Type B pancreatic cell (in vitro differentiated cells): ENCODE data around the gene WWC1. TPM values are rescaled to one million over a fixed set of nuclear protein-coding genes. Genes with fewer than 3 reads are reported as not detected.

Experiments used
- DNase-seq: peaks from one replicate; pipeline ENCODE4 v3.0.0; 2021; ENCODE audit warnings: mixed read lengths; ENCODE audit not compliant: unreplicated experiment; ENCODE audit errors: extremely low spot score
- H3K27ac Mint-ChIP-seq: 2 replicates; pipeline ENCODE4 v1.8.0; 2021; ENCODE audit warnings: mild to moderate bottlenecking, mixed read lengths
- H3K27me3 Mint-ChIP-seq: 2 replicates; pipeline ENCODE4 v1.8.0; 2021; ENCODE audit warnings: mixed read lengths
- H3K36me3 Mint-ChIP-seq: 2 replicates; pipeline ENCODE4 v1.8.0; 2021; ENCODE audit warnings: mixed read lengths
- H3K4me1 Mint-ChIP-seq: one replicate; pipeline ENCODE4 v1.8.0; 2021; ENCODE audit warnings: mixed read lengths; ENCODE audit not compliant: unreplicated experiment
- H3K4me3 Mint-ChIP-seq: 2 replicates; pipeline ENCODE4 v1.8.0; 2021; ENCODE audit warnings: mild to moderate bottlenecking, mixed read lengths
- H3K9me3 Mint-ChIP-seq: 2 replicates; pipeline ENCODE4 v1.8.0; 2021; ENCODE audit warnings: mixed read lengths
- CTCF ChIP-seq: fragments of 200-600 bp; sonication (generic); conservative IDR thresholded peaks from 2 replicates; pipeline ENCODE4 v1.5.0; 2021; ENCODE audit warnings: antibody characterized with exemption, mild to moderate bottlenecking
- total RNA-seq: library from RNA; stranded (reverse); gene quantifications from 2 replicates; pipeline ENCODE4 v1.2.1, GENCODE V29; 2021; ENCODE audit warnings: low replicate concordance

Gene WWC1
- total RNA-seq, 1 donor from 2014 or later = 80.1 TPM

GRCh38 chr5:168260353-168261226 is 30.9 kb upstream of the WWC1 start:
- no peaks in the 10 kb centered on the region for H3K4me1 Mint-ChIP-seq
- H3K27ac Mint-ChIP-seq = no peak overlapping the region
- peaks cover 6% of the 10 kb centered on the region for H3K36me3 Mint-ChIP-seq
- no peaks in the 10 kb centered on the region for H3K9me3 Mint-ChIP-seq
- no peak for DNase-seq
- no peaks in the 10 kb centered on the region for H3K27me3 Mint-ChIP-seq
- TF ChIP-seq CTCF = no peak
- H3K4me3 Mint-ChIP-seq = no peak overlapping the region

GRCh38 chr5:168261227-168261571 is 30.2 kb upstream of the WWC1 start:
- no peaks in the 10 kb centered on the region for H3K4me1 Mint-ChIP-seq
- no peak for TF ChIP-seq CTCF
- no peak overlapping the region for H3K4me3 Mint-ChIP-seq
- H3K36me3 Mint-ChIP-seq = peaks cover 6% of the 10 kb centered on the region
- H3K27ac Mint-ChIP-seq = no peak overlapping the region
- no peak for DNase-seq
- H3K9me3 Mint-ChIP-seq = no peaks in the 10 kb centered on the region
- no peaks in the 10 kb centered on the region for H3K27me3 Mint-ChIP-seq

- no peak overlapping the region for H3K4me3 Mint-ChIP-seq
Observed at GRCh38 chr5:168262042-168262743, 29.3 kb upstream of the WWC1 start.

GRCh38 chr5:168263121-168263520 is 28.3 kb upstream of the WWC1 start:
- no peak overlapping the region for H3K27ac Mint-ChIP-seq
- H3K4me3 Mint-ChIP-seq = no peak overlapping the region
- H3K27me3 Mint-ChIP-seq = no peaks in the 10 kb centered on the region
- no peak for DNase-seq
- H3K36me3 Mint-ChIP-seq = peaks cover 6% of the 10 kb centered on the region
- TF ChIP-seq CTCF = no peak
- H3K9me3 Mint-ChIP-seq = no peaks in the 10 kb centered on the region
- H3K4me1 Mint-ChIP-seq = no peaks in the 10 kb centered on the region

More at GRCh38 chr5:168262042-168262743, 29.3 kb upstream of the WWC1 start:
- Mint-ChIP-seq H3K9me3 (no peaks in the 10 kb centered on the region), H3K36me3 (peaks cover 6% of the 10 kb centered on the region), H3K4me1 (no peaks in the 10 kb centered on the region), H3K27me3 (no peaks in the 10 kb centered on the region), H3K27ac (no peak overlapping the region)
- DNase-seq = no peak
- TF ChIP-seq CTCF = no peak

GRCh38 chr5:168266016-168266415 is 25.4 kb upstream of the WWC1 start:
- Mint-ChIP-seq H3K4me1 (peaks cover 24% of the 10 kb centered on the region), H3K27me3 (peaks cover 4% of the 10 kb centered on the region), H3K9me3 (no peaks in the 10 kb centered on the region), H3K27ac (no peak overlapping the region), H3K4me3 (no peak overlapping the region), H3K36me3 (no peaks in the 10 kb centered on the region)
- DNase-seq = no peak
- TF ChIP-seq CTCF = no peak
